ENCODE measurements around the gene SSB. TPM values are rescaled to one million over a fixed set of nuclear protein-coding genes. Genes with fewer than 3 reads are reported as not detected.
A peak's percentile ranks its signal among the peaks of the same experiment; 100 is the strongest.

The SSB gene
- total and polyA plus RNA-seq, 8 donors: 61.9 to 176 (median 154) TPM

- DNase-seq (no peak), ATAC-seq (no peak)
- H3K4me3 ChIP-seq: no peak overlapping the region
- H3K36me3 ChIP-seq: peaks cover 0 to 7% of the 10 kb centered on the region in 2 donors
- intact Hi-C loops (cut with DNase I): no loop called here
- peaks cover 0 to 18% of the 10 kb centered on the region in 2 donors for H3K4me1 ChIP-seq
- H3K27me3 ChIP-seq: no peaks in the 10 kb centered on the region
- no peaks in the 10 kb centered on the region for H3K9me3 ChIP-seq
- no peak overlapping the region for H3K27ac ChIP-seq
- TF ChIP-seq CTCF (IDR thresholded peaks at IDR 0.05): no peak
Measured at GRCh38 chr2:169796441-169796840, 2.2 kb upstream of the SSB start.

GRCh38 chr2:169797601-169798000 lies 1.1 kb upstream of the SSB start:
- Histone ChIP-seq H3K4me1 (peaks cover 0 to 21% of the 10 kb centered on the region in 2 donors), H3K27me3 (no peaks in the 10 kb centered on the region), H3K9me3 (no peaks in the 10 kb centered on the region), H3K4me3 (no peak overlapping the region), H3K36me3 (peaks cover 0 to 16% of the 10 kb centered on the region in 2 donors), H3K27ac (no peak overlapping the region)
- ATAC-seq (no peak), DNase-seq (no peak)
- intact Hi-C loops (cut with DNase I): no loop called here
- no peak for TF ChIP-seq CTCF (IDR thresholded peaks at IDR 0.05)

DNA sequence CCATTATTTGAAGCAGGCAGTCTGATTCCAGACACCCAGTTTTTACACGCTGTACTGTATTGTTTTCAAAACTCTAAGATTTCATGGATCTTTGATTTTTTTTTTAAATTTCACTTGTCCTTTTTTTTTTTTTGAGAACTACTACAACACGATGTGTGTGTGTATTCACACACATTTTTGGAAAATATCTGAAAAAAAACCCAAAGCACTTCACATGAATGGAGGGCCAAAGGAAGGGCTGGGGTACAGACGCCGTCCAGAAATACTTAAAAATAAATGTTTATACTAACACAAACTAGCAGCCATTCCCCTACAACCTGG lies 314 bp upstream of the SSB start:
- Histone ChIP-seq H3K4me3 (peak overlapping the region; percentile 76 to 78), H3K27me3 (no peaks in the 10 kb centered on the region), H3K4me1 (peaks cover 0 to 23% of the 10 kb centered on the region in 2 donors), H3K36me3 (peaks cover 0 to 17% of the 10 kb centered on the region in 2 donors), H3K9me3 (no peaks in the 10 kb centered on the region), H3K27ac (peak overlapping the region; percentile 82 to 86)
- no peak for DNase-seq
- intact Hi-C loops (cut with DNase I): no loop called here
- TF ChIP-seq CTCF (IDR thresholded peaks at IDR 0.05): no peak
- ATAC-seq: no peak

DNA sequence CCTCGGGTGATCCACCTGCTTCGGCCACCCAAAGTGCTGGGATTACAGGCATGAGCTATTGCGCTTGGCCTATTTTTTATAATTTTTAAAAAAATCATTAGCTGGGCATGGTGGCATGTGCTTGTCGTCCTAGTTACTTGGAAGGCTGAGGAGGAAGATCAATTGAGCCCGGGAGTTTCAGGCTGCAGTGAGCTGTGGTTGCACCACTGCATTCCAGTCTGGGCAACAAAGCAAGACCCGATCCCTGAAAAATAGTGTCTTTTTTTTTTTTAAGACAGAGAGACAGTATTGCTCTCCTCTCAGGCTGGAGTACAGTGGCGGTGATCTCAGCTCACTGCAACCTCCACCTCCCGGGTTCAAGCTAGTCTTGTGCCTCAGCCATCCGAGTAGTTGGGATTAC lies 4.8 kb downstream of the SSB start:
- H3K4me1 ChIP-seq: peaks cover 0 to 23% of the 10 kb centered on the region in 2 donors
- H3K36me3 ChIP-seq: peaks cover 4 to 55% of the 10 kb centered on the region in 2 donors
- DNase-seq: no peak
- ATAC-seq: no peak
- no peaks in the 10 kb centered on the region for H3K9me3 ChIP-seq
- no peak overlapping the region for H3K4me3 ChIP-seq
- H3K27ac ChIP-seq: no peak overlapping the region
- H3K27me3 ChIP-seq: no peaks in the 10 kb centered on the region
- intact Hi-C loops (cut with DNase I): no loop called here
- TF ChIP-seq CTCF (IDR thresholded peaks at IDR 0.05): no peak

DNA sequence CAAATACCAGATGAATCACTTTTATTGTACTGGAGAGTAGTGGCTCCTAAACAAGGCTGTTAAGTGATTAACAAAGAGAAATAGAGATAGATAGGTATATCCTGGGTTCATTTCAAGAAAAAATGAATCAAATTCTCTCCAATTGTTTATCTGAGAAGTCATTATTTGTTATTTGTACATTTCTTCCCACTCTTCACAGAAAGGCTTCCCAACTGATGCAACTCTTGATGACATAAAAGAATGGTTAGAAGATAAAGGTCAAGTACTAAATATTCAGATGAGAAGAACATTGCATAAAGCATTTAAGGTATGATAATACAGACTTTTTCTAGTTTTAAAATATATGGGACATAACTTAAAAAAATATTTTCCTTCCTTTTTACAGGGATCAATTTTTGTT lies 7.9 kb downstream of the SSB start:
- intact Hi-C loops (cut with DNase I): no loop called here
- Histone ChIP-seq H3K27me3 (no peaks in the 10 kb centered on the region), H3K36me3 (peaks cover 8 to 77% of the 10 kb centered on the region in 2 donors), H3K4me1 (peaks cover 0 to 5% of the 10 kb centered on the region in 2 donors), H3K4me3 (no peak overlapping the region), H3K9me3 (no peaks in the 10 kb centered on the region), H3K27ac (no peak overlapping the region)
- no peak for DNase-seq
- no peak for ATAC-seq
- TF ChIP-seq CTCF (IDR thresholded peaks at IDR 0.05): no peak

All from left lung (tissue), 10 donors.